Subcutaneous abdominal adipose tissue (tissue), 5 donors: Measurements from ENCODE around the gene TRIM28.

ENCODE experiments used
- H3K27ac ChIP-seq: one replicate; pipeline ENCODE4 v1.7.0; 2013; ENCODE audit warnings: low read depth, mild to moderate bottlenecking, inconsistent platforms, low read length, moderate library complexity
- H3K27me3 ChIP-seq, 5 donors: one replicate each; pipeline ENCODE4 v1.7.0; 2013; ENCODE audit warnings: low read length in 5 of 5, inconsistent platforms in 1 of 5; ENCODE audit not compliant: control insufficient read depth in 5 of 5, insufficient read depth in 4 of 5
- H3K36me3 ChIP-seq, 5 donors: one replicate each; pipeline ENCODE4 v1.7.0; 2013; ENCODE audit warnings: low read length in 5 of 5; ENCODE audit not compliant: control insufficient read depth in 5 of 5, insufficient read depth in 5 of 5
- H3K4me1 ChIP-seq, 5 donors: one replicate each; pipeline ENCODE4 v1.7.0; 2013; ENCODE audit warnings: low read length in 5 of 5, mild to moderate bottlenecking in 3 of 5, moderate library complexity in 1 of 5; ENCODE audit not compliant: control insufficient read depth in 5 of 5, insufficient read depth in 5 of 5
- H3K4me3 ChIP-seq, 5 donors: one replicate each; pipeline ENCODE4 v1.7.0; 2013; ENCODE audit warnings: low read length in 5 of 5, low read depth in 1 of 5
- H3K9ac ChIP-seq, 5 donors: one replicate each; pipeline ENCODE4 v1.7.0; 2013; ENCODE audit warnings: low read length in 5 of 5, mild to moderate bottlenecking in 4 of 5, moderate library complexity in 3 of 5
- H3K9me3 ChIP-seq, 5 donors: one replicate each; pipeline ENCODE4 v1.7.0; 2013; ENCODE audit warnings: low read length in 5 of 5; ENCODE audit not compliant: control insufficient read depth in 5 of 5
- donor health status: healthy.
- donor health status: healthy.
- donor health status: healthy.
- donor health status: healthy.
- donor health status: healthy.

TRIM28 gene

GRCh38 chr19:58561373-58562121, 17.7 kb downstream of the TRIM28 start:
- Histone ChIP-seq H3K9me3 (no peaks in the 10 kb centered on the region), H3K36me3 (peaks cover 0 to 7% (median 2%) of the 10 kb centered on the region in 5 donors), H3K27ac (no peak overlapping the region), H3K4me1 (peaks cover 9 to 55% (median 47%) of the 10 kb centered on the region in 5 donors), H3K27me3 (peaks cover 0 to 13% (median 6%) of the 10 kb centered on the region in 5 donors), H3K4me3 (peak overlapping the region in 2 of 5 donors; percentile 54 to 63), H3K9ac (peak overlapping the region in 2 of 5 donors; percentile 21 to 56)

- peaks cover 0 to 10% (median 4%) of the 10 kb centered on the region in 5 donors for H3K36me3 ChIP-seq
- peak overlapping the region in 4 of 5 donors; percentile 32 to 63 (median 50) for H3K4me3 ChIP-seq
- H3K27me3 ChIP-seq: peaks cover 0 to 13% (median 6%) of the 10 kb centered on the region in 5 donors
- H3K9ac ChIP-seq: peak overlapping the region in 3 of 5 donors; percentile 21 to 61 (median 56)
- H3K4me1 ChIP-seq: peaks cover 6 to 47% (median 39%) of the 10 kb centered on the region in 5 donors
- H3K27ac ChIP-seq: no peak overlapping the region
- H3K9me3 ChIP-seq: no peaks in the 10 kb centered on the region
Measured at GRCh38 chr19:58562122-58563033, 18.5 kb downstream of the TRIM28 start.

- H3K4me3 ChIP-seq: peak overlapping the region in 4 of 5 donors; percentile 32 to 63 (median 50)
- no peaks in the 10 kb centered on the region for H3K9me3 ChIP-seq
- H3K9ac ChIP-seq: peak overlapping the region in 2 of 5 donors; percentile 56 to 61
- peaks cover 0 to 12% (median 6%) of the 10 kb centered on the region in 5 donors for H3K36me3 ChIP-seq
- peaks cover 6 to 40% (median 32%) of the 10 kb centered on the region in 5 donors for H3K4me1 ChIP-seq
- H3K27me3 ChIP-seq: peaks cover 0 to 13% (median 6%) of the 10 kb centered on the region in 5 donors
- H3K27ac ChIP-seq: no peak overlapping the region
Measured at GRCh38 chr19:58563034-58563573, 19.2 kb downstream of the TRIM28 start.

GRCh38 chr19:58563823-58564222, 20.0 kb downstream of the TRIM28 start:
- Histone ChIP-seq H3K27ac (no peak overlapping the region), H3K4me3 (no peak overlapping the region), H3K9me3 (no peaks in the 10 kb centered on the region), H3K9ac (no peak overlapping the region), H3K36me3 (peaks cover 0 to 16% (median 7%) of the 10 kb centered on the region in 5 donors), H3K27me3 (peaks cover 0 to 13% (median 6%) of the 10 kb centered on the region in 5 donors), H3K4me1 (peaks cover 6 to 37% (median 32%) of the 10 kb centered on the region in 5 donors)

GRCh38 chr19:58566989-58567388, 23.1 kb downstream of the TRIM28 start:
- Histone ChIP-seq H3K4me3 (no peak overlapping the region), H3K27me3 (peaks cover 0 to 6% (median 4%) of the 10 kb centered on the region in 5 donors), H3K36me3 (peaks cover 0 to 41% (median 12%) of the 10 kb centered on the region in 5 donors), H3K9ac (no peak overlapping the region), H3K27ac (no peak overlapping the region), H3K9me3 (no peaks in the 10 kb centered on the region), H3K4me1 (peaks cover 2 to 21% (median 17%) of the 10 kb centered on the region in 5 donors)

- Histone ChIP-seq H3K27me3 (no peaks in the 10 kb centered on the region), H3K36me3 (peaks cover 0 to 41% (median 12%) of the 10 kb centered on the region in 5 donors), H3K9ac (no peak overlapping the region), H3K4me3 (no peak overlapping the region), H3K9me3 (no peaks in the 10 kb centered on the region), H3K27ac (no peak overlapping the region), H3K4me1 (peaks cover 2 to 19% (median 12%) of the 10 kb centered on the region in 5 donors)
Measured at GRCh38 chr19:58568453-58569130, 24.7 kb downstream of the TRIM28 start.

DNA sequence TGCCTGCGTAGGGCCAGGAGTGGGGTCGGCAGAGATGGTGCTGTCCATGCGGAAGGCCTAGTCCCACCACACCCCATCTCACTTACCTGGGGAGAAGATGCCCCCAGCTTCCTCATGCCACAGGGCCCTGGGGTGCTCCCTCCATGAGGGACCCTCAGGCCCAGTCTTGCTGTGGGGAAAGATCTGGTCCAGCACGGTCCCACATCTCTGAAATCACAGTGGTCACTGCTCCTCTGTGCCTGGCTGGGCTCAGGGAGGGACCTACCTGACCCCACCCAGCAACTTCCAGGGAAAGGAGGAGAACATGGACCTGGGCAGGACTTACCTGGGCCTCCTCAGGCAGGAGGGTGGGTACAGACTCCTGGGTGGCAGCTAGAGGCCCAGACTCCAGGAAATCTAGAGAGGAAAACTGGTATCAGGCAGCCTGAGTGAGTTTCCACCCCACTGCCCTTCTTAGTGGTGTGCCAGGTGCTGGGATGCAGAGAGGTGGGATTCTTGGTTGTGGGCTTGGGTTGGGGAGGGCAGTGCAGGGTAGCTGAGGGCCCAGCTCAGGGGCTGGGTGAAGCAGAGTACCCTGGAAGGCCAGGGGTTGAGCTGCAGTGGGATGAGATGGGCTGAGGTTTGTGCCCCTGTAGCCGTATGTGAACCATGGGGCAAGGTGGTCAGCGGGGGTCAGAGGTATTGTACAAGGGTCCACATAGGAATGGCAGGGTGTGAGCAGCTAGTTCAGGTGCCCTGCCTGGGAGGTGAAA, 25.5 kb downstream of the TRIM28 start:
- Histone ChIP-seq H3K27ac (no peak overlapping the region), H3K9me3 (no peaks in the 10 kb centered on the region), H3K27me3 (no peaks in the 10 kb centered on the region), H3K36me3 (peaks cover 0 to 41% (median 12%) of the 10 kb centered on the region in 5 donors), H3K4me1 (peaks cover 2 to 26% (median 20%) of the 10 kb centered on the region in 5 donors), H3K9ac (peak overlapping the region in 1 of 5 donors; percentile 7), H3K4me3 (no peak overlapping the region)

DNA sequence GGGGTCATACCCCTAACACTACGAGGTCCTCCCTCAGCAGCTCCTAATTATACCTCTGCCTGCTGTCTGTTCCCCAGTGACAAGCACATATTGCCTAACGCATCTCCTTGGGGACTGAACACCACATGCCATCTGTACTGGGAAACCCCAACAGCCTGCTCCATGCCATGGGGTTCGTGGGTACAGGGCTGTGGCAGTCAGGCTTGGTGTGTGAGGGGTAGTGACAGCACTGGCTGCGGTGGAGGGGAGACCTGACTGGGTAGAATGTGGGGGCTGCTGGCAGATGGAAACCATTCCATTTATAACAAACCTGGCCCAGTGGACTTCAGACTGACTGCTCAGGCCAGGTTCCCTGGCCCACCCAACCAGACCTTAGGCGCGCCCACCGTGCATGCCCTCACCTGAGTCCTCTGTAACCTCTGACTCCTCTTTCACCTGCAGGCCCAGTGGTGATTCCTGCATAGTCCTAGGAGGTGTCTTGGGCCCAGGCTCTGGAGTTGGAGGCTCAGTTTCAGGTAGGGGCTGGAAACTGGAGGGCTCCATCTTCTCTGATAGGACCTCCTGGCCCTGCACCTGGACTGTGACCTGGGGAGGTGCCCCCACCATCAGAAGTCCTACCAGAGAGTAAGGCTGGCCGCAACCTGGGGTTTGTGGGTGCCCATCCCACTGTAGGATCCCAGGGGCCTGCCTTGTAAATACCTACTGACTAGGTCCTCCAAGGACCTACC, 26.2 kb downstream of the TRIM28 start:
- H3K27ac ChIP-seq: no peak overlapping the region
- H3K4me1 ChIP-seq: peaks cover 2 to 27% (median 23%) of the 10 kb centered on the region in 5 donors
- H3K9me3 ChIP-seq: no peaks in the 10 kb centered on the region
- peaks cover 0 to 41% (median 12%) of the 10 kb centered on the region in 5 donors for H3K36me3 ChIP-seq
- H3K4me3 ChIP-seq: no peak overlapping the region
- no peak overlapping the region for H3K9ac ChIP-seq
- H3K27me3 ChIP-seq: no peaks in the 10 kb centered on the region
